ENCODE measurements around the gene DIAPH2.
A peak's percentile ranks its signal among the peaks of the same experiment; 100 is the strongest.
"Not testable (repeated sequence)": the region's sequence is repeated elsewhere in the genome, so short reads cannot be mapped to it uniquely, and the experiment has no call there.

DIAPH2 gene

GRCh38 chrX:96684339-96685209 lies at the start of gene DIAPH2:
Gene DIAPH2 (plus strand): TSS chrX:96684842.
- peak; percentile 35 for DNase-seq (ENCODE audit: low spot score)

GRCh38 chrX:96650023-96650422 lies 34.6 kb upstream of the DIAPH2 start:
- no peak for DNase-seq (ENCODE audit: low spot score)

GRCh38 chrX:96655947-96656623 lies 28.6 kb upstream of the DIAPH2 start:
- no peak for DNase-seq (ENCODE audit: low spot score)

GRCh38 chrX:96682516-96682915 lies 2.1 kb upstream of the DIAPH2 start:
- DNase-seq (ENCODE audit: low spot score): no peak

GRCh38 chrX:96683997-96684338 lies 674 bp upstream of the DIAPH2 start:
- no peak for DNase-seq (ENCODE audit: low spot score)

- peak; percentile 7 for DNase-seq (ENCODE audit: low spot score)
Observed at GRCh38 chrX:96685210-96686099, 813 bp downstream of the DIAPH2 start.

GRCh38 chrX:96687776-96688175 lies 3.1 kb downstream of the DIAPH2 start:
- no peak for DNase-seq (ENCODE audit: low spot score)

GRCh38 chrX:96688789-96689188 lies 4.1 kb downstream of the DIAPH2 start:
- no peak for DNase-seq (ENCODE audit: low spot score)

- DNase-seq (ENCODE audit: low spot score): no peak
Observed at GRCh38 chrX:96689991-96690390, 5.3 kb downstream of the DIAPH2 start.

GRCh38 chrX:96692454-96692853 lies 7.8 kb downstream of the DIAPH2 start:
- no peak for DNase-seq (ENCODE audit: low spot score)

GRCh38 chrX:96692890-96693289 lies 8.2 kb downstream of the DIAPH2 start:
- DNase-seq (ENCODE audit: low spot score): no peak

- no peak for DNase-seq (ENCODE audit: low spot score)
Observed at GRCh38 chrX:96693407-96693806, 8.8 kb downstream of the DIAPH2 start.

GRCh38 chrX:96696462-96696861 lies 11.8 kb downstream of the DIAPH2 start:
- DNase-seq (ENCODE audit: low spot score): no peak

- DNase-seq (ENCODE audit: low spot score): no peak
Observed at GRCh38 chrX:96700625-96701024, 16.0 kb downstream of the DIAPH2 start.

GRCh38 chrX:96703379-96703778 lies 18.7 kb downstream of the DIAPH2 start:
- no peak for DNase-seq (ENCODE audit: low spot score)

GRCh38 chrX:96703816-96704215 lies 19.2 kb downstream of the DIAPH2 start:
- DNase-seq (ENCODE audit: low spot score): no peak

GRCh38 chrX:96704629-96705028 lies 20.0 kb downstream of the DIAPH2 start:
- DNase-seq (ENCODE audit: low spot score): no peak

GRCh38 chrX:96705905-96706304 lies 21.3 kb downstream of the DIAPH2 start:
- no peak for DNase-seq (ENCODE audit: low spot score)

GRCh38 chrX:96707804-96708203 lies 23.2 kb downstream of the DIAPH2 start:
- no peak for DNase-seq (ENCODE audit: low spot score)

GRCh38 chrX:96710031-96710430 lies 25.4 kb downstream of the DIAPH2 start:
- no peak for DNase-seq (ENCODE audit: low spot score)

- DNase-seq (ENCODE audit: low spot score): no peak
Observed at GRCh38 chrX:96713303-96713702, 28.7 kb downstream of the DIAPH2 start.

- DNase-seq (ENCODE audit: low spot score): not testable (repeated sequence)
Observed at GRCh38 chrX:96714393-96714792, 29.8 kb downstream of the DIAPH2 start.

All from cerebellar cortex (tissue), 1 donor.